A549 treated with Hydrocortisone at 1 μM for 4 hours (cell line): ENCODE measurements around the gene CHDH. TPM values are rescaled to one million over a fixed set of nuclear protein-coding genes. Genes with fewer than 3 reads are reported as not detected.

Experiments
- total RNA-seq: library from RNA; stranded (reverse); fragments of 200-300 nt; extraction: Qiagen RNA extraction; gene quantifications from 5 replicates; pipeline ENCODE4 v1.2.3, GENCODE V29; 2022

Gene CHDH
- total RNA-seq: 2.0 to 3.1 TPM (median 2.4 TPM) in 5 replicates

DNA sequence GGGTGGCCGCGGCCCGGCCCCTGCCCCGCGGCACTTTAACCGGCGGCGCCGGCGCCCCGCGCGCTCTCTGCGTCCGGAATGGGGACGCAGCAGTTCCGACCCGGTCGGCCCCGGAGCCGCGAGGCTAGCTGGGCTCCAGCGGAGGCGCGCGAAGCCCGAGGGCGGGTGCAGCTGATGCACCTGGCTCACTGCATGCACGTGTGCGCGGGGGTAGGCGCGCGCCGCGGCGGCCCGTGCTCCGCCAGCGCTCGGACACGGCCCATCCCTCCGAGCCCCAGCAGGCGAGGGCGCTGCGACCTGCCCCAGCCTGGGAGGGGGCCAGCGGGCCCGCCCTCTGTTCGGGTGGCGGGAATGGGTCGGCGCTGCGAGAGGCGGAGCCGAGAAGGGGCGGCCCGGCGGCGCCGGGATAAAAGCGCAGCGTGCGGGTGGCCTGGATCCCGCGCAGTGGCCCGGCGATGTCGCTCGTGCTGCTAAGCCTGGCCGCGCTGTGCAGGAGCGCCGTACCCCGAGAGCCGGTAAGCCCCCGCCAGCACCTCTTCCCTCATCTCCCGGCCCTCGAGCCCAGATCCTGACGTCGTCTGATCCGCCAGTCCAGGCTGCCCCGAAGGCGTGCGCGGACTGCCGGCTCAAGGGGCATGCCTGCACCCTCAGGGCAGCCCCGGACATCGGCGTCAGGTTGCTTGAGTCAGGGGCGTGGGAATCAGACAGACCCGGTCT lies at the start of gene CHDH, which contains the start of gene IL17RB:
Gene CHDH (minus strand): TSS at position 286 of the 717 bp plus-strand sequence. CDS start 22,411 bp downstream, outside the sequence.
Gene IL17RB (plus strand): TSS at position 435 of the 717 bp plus-strand sequence. CDS start 21 bp downstream, at position 456.

DNA sequence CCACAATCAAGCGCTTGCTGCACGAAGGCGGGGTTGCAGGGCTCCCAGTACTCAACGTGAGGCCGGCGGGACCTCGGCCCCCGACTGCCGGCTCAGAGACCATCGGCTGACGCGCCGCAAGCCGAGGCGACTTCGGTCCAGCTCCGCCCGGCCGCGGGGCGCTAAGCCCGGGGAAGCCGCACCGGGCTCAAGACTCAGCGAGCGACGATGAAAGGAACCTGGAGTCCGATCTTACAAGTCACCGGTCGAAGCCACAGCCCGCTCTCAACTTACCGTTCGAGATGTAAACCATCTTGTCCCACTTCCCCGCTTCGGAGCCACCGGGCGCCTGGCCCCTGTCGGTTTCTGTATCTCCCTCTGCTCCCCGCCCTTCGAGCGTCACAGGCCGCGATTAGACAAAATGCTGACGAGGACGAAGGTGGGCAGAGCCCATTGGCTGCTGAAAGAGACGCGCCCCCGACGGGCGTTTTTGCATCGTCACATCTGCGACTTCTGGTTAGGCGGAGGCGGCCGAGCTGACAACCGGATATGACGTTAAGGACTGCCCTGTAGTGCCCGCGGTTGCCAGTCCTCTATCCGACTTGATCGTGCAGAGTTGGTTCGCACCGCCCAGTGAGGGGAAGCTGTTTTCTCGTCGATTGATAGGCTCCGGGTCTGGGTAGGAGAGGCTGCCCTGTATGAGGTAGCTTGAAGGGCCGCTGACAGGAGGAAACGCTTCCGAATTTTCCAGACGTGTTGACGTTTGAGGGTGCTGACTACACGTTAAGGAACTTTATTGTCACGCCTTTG lies 45.5 kb upstream of the CHDH start, which contains the start of gene SELENOK:
Gene SELENOK (minus strand): TSS at position 363 of the 789 bp plus-strand sequence.

GRCh38 chr3:53881691-53882593 lies 35.7 kb upstream of the CHDH start, which contains the start of gene ACTR8:
TSS of gene ACTR8 (minus strand) at chr3:53882152. CDS start at chr3:53882101, 51 bp downstream.

Other genes starting within 250 kb of the CHDH start
- gene IL17RB, start 149 bp upstream of the CHDH start, total RNA-seq: 0.68 to 1.1 TPM (median 0.74 TPM) in 5 replicates
- 11.9 to 18.0 TPM (median 16.6 TPM) in 5 replicates for gene ACTR8, start 35.7 kb upstream of the CHDH start, total RNA-seq
- gene SELENOK, start 45.4 kb upstream of the CHDH start, total RNA-seq: 18.9 to 22.8 TPM (median 21.9 TPM) in 5 replicates